ENCODE measurements around the gene ADCYAP1R1.

DNA sequence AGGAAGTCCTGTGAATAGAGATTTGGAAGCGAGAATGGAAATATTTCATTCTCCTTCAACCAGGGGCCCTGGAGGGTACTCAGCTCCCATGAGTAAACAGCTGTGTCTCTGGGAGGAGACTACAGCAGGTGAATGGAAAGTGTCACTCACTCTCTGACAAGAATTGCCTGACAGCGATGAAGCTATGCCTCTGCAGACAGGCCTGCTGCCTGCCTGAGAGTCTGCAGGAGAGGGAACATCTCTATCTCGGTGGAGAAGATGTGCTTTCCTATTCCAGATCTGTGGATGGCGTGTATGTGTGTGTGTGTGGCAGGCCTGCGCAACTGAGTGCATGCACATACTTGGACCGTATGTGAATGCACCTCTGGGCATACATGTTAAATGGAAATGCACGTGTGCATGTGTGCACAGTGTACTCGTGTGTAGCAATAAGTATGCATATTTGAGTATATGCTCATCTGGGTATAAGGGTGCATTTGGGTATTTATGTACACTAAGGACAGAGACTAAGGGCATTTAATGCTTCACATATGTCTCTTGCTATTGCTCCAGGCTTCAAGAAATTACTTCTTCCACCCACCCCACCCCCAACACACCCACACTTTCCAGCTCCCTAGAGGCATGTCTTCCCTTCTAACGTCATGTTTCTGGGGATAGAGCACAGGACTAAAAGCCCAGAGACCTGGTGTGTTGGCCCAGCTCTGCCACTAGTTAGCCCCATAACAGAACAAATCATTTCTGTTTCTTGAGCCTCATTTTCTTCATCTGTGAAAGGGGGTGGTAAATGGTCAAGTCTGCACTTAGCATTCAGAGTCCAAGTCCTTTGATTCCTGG, 4.6 kb upstream of the ADCYAP1R1 start:
- no peak for TF ChIP-seq CTCF (IDR thresholded peaks at IDR 0.05)
- TF ChIP-seq EZH2phosphoT487 (IDR thresholded peaks at IDR 0.05) = no peak
